ENCODE data around the gene ERFE.

DNA sequence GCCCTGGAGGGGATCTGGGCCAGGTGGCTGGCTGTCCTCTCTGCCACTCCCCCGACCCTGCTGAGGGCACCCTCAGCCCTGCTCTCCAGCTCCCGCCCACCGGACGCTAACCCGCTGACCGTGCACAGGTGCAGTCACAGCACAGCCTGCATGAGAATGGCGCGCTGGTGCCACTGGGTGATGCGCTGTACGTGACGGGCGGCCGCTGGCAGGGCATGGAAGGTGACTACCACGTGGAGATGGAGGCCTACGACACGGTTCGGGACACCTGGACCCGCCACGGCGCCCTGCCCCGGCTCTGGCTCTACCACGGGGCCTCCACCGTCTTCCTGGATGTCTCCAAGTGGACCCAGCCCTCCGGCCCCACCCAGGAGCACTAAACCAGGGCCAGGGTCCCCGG, 8.1 kb upstream of the ERFE start:
- TF ChIP-seq CTCF (IDR thresholded peaks at IDR 0.05; ENCODE audit: poor library complexity, severe bottlenecking) (no peak), POLR2AphosphoS5 (IDR thresholded peaks at IDR 0.05) (no peak), EZH2 (IDR thresholded peaks at IDR 0.05; ENCODE audit: borderline replicate concordance, insufficient read depth, low read length, poor library complexity, severe bottlenecking) (no peak), RAD21 (conservative IDR thresholded peaks at IDR 0.05) (no peak), SMC3 (conservative IDR thresholded peaks at IDR 0.05; ENCODE audit: poor library complexity) (no peak), REST (IDR thresholded peaks at IDR 0.05; ENCODE audit: borderline replicate concordance) (no peak), EP300 (conservative IDR thresholded peaks at IDR 0.05; ENCODE audit: poor library complexity, severe bottlenecking) (no peak), TAF1 (IDR thresholded peaks at IDR 0.05; ENCODE audit: low read depth) (no peak)

Measured in neural cell (in vitro differentiated cells).